DMS 273 (cell line): ENCODE results near the gene PPTC7.

ENCODE experiments used
- DNase-seq: peaks from one replicate; lab custom pipeline; 2025; ENCODE audit not compliant: unreplicated experiment; lab: John Stamatoyannopoulos, UW

The PPTC7 gene

DNA sequence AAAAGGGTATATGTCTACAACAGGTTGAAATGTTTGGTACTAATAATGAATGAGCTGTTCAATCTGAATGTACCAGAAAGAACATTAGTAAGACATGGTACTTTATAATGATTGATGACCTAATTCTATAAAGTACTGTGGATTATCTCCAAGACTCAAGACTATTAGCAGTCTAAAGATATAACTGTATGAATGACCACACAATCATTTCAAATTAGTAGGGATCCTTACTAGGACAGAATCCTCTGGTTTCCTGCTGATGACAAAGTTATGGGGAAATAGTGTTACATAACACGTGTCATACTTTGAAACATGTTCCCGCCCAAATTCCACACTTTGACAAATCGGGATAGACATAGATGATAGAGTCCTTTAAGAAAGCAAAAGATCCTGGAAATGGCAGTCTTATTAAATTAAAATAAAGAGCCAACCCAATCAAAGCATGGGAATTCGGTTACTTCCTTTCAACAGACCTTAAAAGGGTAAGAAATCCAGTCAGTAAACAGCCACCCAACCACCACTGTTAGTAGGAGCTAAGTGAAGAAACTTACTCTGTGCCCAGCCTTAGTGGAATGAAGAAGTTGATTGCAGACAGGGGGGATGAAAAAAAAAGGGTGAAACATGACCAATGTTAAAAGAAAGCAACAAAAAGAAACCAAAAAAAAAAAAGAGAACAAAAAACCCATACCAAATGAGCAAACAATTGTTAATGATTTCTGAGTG is 84.0 kb downstream of the PPTC7 start:
- DNase-seq, result no peak
